Glutamatergic neuron (in vitro differentiated cells): ENCODE measurements around the gene PIH1D1. TPM values are rescaled to one million over a fixed set of nuclear protein-coding genes. Genes with fewer than 3 reads are reported as not detected.
"Not testable (repeated sequence)": the region's sequence is repeated elsewhere in the genome, so short reads cannot be mapped to it uniquely, and the experiment has no call there.

ENCODE experiments used
- DNase-seq: peaks from one replicate; pipeline ENCODE4 v3.0.0; 2022
- H3K27ac Mint-ChIP-seq: one replicate; pipeline ENCODE4 v1.8.0; 2020; ENCODE audit warnings: mild to moderate bottlenecking, mixed read lengths, inconsistent platforms; ENCODE audit not compliant: unreplicated experiment
- H3K27me3 Mint-ChIP-seq: one replicate; pipeline ENCODE4 v1.8.0; 2020; ENCODE audit warnings: mild to moderate bottlenecking, moderate library complexity, mixed read lengths, inconsistent platforms; ENCODE audit not compliant: unreplicated experiment
- H3K36me3 Mint-ChIP-seq: one replicate; pipeline ENCODE4 v1.8.0; 2020; ENCODE audit warnings: mild to moderate bottlenecking, mixed read lengths, inconsistent platforms; ENCODE audit not compliant: unreplicated experiment
- H3K4me1 Mint-ChIP-seq: one replicate; pipeline ENCODE4 v1.8.0; 2020; ENCODE audit warnings: mild to moderate bottlenecking, low read depth, mixed read lengths, inconsistent platforms; ENCODE audit not compliant: unreplicated experiment
- H3K4me3 Mint-ChIP-seq: one replicate; pipeline ENCODE4 v1.8.0; 2020; ENCODE audit warnings: mild to moderate bottlenecking, mixed read lengths, inconsistent platforms; ENCODE audit not compliant: unreplicated experiment
- H3K9me3 Mint-ChIP-seq: one replicate; pipeline ENCODE4 v1.8.0; 2020; ENCODE audit warnings: mild to moderate bottlenecking, moderate library complexity, mixed read lengths, inconsistent platforms; ENCODE audit not compliant: unreplicated experiment
- total RNA-seq: library from RNA; stranded (reverse); fragmentation: NEBNext Ultra II Directional; extraction: Animal tissue kit (Norgen Biotek cat#: 25700); gene quantifications from one replicate; pipeline ENCODE4 v1.2.1, GENCODE V29; 2021; ENCODE audit not compliant: unreplicated experiment
- TF ChIP-seq, protein P1 (sequence below): fragments of 200-600 bp; sonication (generic); IDR thresholded peaks from one replicate; pipeline ENCODE4 v1.5.0; 2021; ENCODE audit not compliant: partially characterized antibody, unreplicated experiment

The PIH1D1 gene
- total RNA-seq, 1 donor from 2014 or later, result 104 TPM

DNA sequence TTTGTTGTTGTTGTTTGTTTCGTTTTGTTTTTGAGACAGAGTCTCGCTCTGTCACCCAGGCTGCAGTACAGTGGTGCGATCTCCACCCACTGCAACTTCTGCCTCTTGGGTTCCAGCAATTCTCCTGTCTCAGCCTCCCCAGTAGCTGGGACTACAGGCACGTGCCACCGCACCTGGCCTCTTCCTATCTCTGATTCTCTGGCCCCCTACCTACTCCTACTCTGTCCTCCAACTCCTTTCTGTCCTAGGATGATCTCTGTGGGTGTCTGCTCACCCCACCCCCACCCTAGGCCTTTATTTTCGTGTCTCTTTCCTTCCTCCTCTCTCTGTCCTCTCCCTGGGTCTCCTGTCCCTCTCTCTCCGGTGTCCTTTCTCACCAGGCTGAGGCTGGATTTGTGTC is 1.2 kb downstream of the PIH1D1 start:
- no peaks in the 10 kb centered on the region for H3K36me3 Mint-ChIP-seq
- TF ChIP-seq, protein P1, sequence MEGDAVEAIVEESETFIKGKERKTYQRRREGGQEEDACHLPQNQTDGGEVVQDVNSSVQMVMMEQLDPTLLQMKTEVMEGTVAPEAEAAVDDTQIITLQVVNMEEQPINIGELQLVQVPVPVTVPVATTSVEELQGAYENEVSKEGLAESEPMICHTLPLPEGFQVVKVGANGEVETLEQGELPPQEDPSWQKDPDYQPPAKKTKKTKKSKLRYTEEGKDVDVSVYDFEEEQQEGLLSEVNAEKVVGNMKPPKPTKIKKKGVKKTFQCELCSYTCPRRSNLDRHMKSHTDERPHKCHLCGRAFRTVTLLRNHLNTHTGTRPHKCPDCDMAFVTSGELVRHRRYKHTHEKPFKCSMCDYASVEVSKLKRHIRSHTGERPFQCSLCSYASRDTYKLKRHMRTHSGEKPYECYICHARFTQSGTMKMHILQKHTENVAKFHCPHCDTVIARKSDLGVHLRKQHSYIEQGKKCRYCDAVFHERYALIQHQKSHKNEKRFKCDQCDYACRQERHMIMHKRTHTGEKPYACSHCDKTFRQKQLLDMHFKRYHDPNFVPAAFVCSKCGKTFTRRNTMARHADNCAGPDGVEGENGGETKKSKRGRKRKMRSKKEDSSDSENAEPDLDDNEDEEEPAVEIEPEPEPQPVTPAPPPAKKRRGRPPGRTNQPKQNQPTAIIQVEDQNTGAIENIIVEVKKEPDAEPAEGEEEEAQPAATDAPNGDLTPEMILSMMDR, result no peak
- H3K4me1 Mint-ChIP-seq, result peaks cover 10% of the 10 kb centered on the region
- H3K9me3 Mint-ChIP-seq, result peaks cover 8% of the 10 kb centered on the region
- peak overlapping the region; percentile 64 for H3K27ac Mint-ChIP-seq
- DNase-seq, result no peak
- peak overlapping the region; percentile 100 for H3K4me3 Mint-ChIP-seq
- H3K27me3 Mint-ChIP-seq, result peaks cover 3% of the 10 kb centered on the region

DNA sequence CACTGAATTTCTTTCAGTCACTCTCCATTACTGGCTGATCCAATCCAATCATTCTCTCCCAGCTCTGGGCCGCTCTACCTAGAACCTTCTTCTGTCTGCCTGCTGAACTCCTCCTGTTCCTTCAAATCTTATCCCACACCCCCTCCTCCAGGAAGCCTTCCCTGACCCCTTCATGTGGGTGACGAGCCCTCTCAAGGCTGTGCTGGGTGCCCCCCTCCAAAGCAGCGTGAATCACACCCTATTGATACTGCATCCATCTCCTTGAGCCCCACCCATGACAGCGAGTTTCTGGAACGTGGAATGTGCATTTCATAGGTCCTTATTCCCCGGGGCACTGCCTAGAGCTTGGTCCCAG is 3.2 kb downstream of the PIH1D1 start:
- Mint-ChIP-seq H3K36me3 (no peaks in the 10 kb centered on the region), H3K4me3 (peak overlapping the region; percentile 19), H3K27ac (no peak overlapping the region), H3K27me3 (peaks cover 2% of the 10 kb centered on the region), H3K4me1 (peaks cover 8% of the 10 kb centered on the region), H3K9me3 (peaks cover 8% of the 10 kb centered on the region)
- DNase-seq, result no peak
- TF ChIP-seq, protein P1, result no peak

DNA sequence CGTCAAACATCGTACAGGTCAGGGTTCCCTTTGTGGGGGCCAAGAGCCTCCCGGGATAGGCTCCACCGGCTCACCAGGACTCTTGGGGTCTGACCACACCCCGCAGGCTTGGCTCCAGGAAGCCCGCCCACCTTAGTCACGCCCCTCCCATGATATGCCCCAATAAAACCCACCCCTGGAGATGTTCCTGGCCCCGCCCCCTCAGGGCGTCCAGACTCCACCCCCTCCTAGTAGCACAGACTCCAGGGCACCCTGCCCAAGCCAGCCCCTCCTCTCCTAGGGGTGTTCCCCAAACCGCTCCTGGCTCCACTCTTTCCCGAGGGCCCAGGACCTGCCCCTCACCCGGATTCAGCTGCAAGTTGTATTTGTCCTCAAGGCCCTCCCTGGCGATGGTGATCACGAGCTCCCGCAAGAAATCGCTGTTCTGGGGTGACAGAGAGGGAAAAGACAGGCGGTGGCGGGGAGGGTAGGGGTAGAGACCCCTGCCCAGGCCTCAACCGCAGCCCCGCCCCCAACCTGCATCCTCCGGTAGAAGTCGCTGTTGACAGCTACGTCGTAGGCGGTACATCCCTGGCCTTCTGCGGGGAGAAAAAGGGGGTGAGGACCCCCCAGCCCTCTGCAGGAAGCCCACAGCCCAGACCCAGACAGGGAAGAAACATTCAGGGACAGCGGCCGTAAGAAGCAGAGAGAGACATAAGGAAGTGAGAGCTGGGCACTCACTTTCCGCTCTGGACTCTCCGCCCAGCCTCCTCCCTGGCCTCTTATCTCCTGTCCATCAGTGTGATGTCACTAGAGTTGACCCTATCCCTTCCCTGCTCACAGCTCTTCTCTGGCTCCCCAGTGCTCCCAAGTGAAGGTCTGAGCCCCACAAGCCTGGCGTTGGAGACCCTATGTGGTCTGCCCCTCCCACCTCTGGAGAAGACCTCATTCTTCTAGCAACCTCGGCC is 3.9 kb downstream of the PIH1D1 start:
- H3K27ac Mint-ChIP-seq, result no peak overlapping the region

DNA sequence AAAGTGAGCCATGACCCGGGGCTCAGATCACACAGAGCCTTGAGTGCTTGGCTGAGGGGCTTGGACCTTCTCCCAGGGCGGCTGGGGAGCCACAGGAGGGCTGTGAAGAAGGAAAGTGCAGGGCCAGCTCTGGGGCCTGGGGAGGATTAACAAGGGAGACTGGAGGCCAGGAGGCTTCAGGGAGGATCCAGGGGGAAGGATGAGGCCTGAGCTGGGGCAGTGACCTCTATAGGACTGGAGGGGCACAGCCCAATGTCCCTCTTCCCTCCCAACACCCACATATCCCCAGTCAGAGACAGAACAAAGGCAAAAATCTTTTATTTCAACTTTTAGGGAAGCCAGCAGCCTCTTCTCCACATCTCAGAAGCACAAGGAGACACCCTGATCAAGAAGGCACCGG is 5.6 kb downstream of the PIH1D1 start:
- Mint-ChIP-seq H3K27me3 (peaks cover 12% of the 10 kb centered on the region), H3K36me3 (no peaks in the 10 kb centered on the region), H3K4me1 (peaks cover 16% of the 10 kb centered on the region), H3K27ac (no peak overlapping the region), H3K9me3 (peaks cover 14% of the 10 kb centered on the region), H3K4me3 (peak overlapping the region; percentile 65)
- TF ChIP-seq, protein P1, result no peak
- no peak for DNase-seq

More for the DNA sequence above, 3.9 kb downstream of the PIH1D1 start:
- H3K9me3 Mint-ChIP-seq, result peaks cover 8% of the 10 kb centered on the region
- H3K4me1 Mint-ChIP-seq, result peaks cover 8% of the 10 kb centered on the region
- H3K27me3 Mint-ChIP-seq, result peaks cover 2% of the 10 kb centered on the region
- H3K4me3 Mint-ChIP-seq, result peak overlapping the region; percentile 19
- TF ChIP-seq, protein P1, result no peak
- DNase-seq, result no peak
- H3K36me3 Mint-ChIP-seq, result no peaks in the 10 kb centered on the region

DNA sequence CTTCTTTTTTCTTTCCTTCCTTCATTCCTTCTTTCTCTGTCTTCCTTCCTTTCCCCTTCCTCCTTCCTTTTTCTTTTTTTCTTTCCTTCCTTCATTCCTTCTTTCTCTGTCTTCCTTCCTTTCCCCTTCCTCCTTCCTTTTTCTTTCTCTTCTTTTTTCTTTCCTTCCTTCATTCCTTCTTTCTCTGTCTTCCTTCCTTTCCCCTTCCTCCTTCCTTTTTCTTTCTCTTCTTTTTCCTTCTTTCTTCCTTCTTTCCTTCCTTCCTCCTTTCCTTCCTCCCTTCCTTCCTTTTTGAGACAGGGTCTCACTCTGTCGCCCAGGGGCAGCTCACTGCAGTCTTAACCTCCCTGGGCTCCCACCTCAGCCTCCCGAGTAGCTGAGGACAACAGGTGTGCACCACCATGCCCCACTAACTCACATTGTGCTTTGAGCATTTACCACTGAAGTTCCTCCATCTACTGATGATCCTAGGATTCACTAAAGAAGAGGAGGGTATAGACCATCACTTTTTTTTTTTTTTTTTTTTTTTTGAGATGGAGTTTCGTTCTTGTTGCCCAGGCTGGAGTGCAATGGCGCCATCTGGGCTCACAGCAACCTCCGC is 7.4 kb downstream of the PIH1D1 start:
- Mint-ChIP-seq H3K27me3 (peaks cover 15% of the 10 kb centered on the region), H3K9me3 (peaks cover 15% of the 10 kb centered on the region), H3K4me3 (peak overlapping the region; percentile 88), H3K4me1 (peaks cover 14% of the 10 kb centered on the region), H3K27ac (peak overlapping the region; percentile 83)
- H3K36me3 Mint-ChIP-seq, DNase-seq: not testable (repeated sequence)
